Activated CD8-positive, alpha-beta memory T cell treated with anti-CD3 and anti-CD28 coated beads, Interleukin-2, amount 50 U/mL, for 1 hour (primary cell): Measurements from ENCODE around the gene NIM1K.
"Not testable (repeated sequence)": the region's sequence is repeated elsewhere in the genome, so short reads cannot be mapped to it uniquely, and the experiment has no call there.

Experiments
- DNase-seq: peaks from one replicate; pipeline ENCODE4 v3.0.0-alpha.2; 2020; ENCODE audit errors: extremely low read depth

Gene NIM1K

DNA sequence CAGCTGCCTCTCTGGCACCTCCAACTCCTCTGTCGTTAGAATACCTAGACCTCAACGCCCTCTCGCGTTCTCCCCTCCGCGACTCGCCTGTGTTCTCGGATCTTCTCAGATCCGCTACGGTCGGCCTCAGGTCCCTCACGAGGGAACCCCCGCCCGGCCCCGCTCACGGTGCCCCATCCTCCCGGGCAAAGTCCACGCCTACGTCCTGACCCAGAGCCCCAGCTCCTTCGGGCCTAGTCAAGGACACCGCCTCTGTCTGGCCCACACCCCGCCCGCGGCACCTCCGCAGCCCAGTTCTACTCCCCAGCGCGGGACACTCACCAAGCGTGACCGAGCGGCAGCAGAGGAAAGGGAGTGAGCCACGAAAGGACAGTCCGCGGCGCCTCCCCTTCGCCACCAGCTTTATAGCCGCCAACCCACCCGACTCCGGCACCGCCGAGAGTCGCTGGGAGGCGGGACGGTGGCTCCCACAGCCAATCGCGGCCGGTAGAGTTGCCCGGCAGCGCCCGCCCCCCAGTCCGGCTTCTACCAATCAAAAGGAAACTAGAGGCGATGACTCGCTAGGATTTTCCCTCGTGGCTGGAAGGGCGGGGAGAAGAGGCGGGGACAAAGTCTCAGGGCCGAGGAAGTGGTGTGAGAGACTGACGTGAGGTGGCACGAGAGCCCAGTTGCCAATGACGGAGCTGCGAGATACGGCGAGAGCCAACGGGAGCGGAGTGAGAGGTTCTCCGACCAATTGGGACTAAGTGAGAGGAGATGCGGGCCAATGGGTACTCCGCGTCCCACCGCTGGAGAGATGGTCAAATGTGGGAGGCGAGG, 121.2 kb downstream of the NIM1K start, which contains the start of gene HMGCS1:
TSS of gene HMGCS1 (minus strand) at position 378 of the 819 bp plus-strand sequence. CDS start 14,447 bp downstream, outside the sequence.
- peak; percentile 96 for DNase-seq

DNA sequence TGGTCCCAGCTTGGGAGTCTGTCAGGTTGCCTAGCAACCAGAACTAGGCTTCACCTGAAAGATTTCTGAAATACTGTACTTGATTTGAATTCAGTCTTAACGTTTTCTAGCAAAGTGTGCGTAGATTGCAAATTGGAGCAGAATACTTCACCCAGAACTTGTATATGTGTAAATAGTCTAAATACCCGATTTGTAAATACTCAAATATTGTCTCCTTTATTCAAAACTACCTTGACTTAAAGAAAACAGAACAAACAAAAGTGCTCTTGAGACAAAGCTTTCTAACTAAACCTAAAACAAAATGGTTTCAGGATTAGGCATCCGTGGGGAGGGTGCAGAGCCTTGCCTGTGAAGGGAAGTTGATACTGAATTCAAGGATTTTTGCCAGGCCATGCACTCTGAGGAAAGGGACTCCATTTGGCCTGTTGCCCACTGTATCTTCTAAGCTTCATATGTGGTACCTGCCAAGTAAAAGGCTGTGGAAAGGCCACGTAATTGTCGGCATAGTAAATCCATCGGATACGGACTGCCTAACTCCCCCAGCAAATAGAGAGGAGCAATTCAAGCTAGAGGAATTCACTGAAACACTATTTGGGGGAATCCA, 121.9 kb downstream of the NIM1K start:
- DNase-seq = no peak

DNA sequence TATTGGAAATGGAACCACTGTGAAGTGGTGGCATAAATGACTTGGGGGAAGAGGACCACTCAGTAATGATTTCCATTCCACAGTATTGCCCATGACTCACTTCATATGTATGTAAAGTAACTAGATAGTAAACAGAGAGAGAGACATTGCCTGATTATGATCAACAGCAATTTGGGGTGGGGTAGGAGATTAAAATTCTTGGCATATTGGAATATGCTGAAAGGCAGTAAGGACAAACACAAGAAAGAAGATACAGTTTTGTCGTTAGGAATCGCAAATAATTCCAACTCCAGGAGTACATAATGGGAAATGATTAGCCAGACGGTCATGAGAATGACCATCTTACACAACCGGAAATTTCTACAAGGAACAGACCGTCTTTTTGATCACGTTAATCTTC, 122.7 kb downstream of the NIM1K start:
- DNase-seq = no peak

DNA sequence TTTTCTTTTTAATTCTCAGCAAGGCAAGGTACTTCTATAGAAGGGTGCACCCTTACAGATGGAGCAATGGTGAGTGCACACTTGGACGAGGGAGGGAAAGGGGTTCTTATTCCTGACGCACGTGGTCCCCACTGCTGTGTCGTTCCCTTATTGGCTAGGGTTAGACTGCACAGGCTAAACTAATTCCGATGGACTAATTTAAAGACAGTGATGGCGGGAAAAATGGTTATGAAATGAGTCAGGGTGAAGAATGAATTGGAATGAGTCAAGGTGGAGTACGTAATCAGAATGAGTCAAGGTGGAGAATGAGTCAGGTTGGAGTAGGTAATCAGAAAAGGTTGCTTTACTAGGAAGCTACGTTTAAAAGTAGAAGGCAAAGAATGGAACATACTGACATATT, 123.2 kb downstream of the NIM1K start:
- no peak for DNase-seq

DNA sequence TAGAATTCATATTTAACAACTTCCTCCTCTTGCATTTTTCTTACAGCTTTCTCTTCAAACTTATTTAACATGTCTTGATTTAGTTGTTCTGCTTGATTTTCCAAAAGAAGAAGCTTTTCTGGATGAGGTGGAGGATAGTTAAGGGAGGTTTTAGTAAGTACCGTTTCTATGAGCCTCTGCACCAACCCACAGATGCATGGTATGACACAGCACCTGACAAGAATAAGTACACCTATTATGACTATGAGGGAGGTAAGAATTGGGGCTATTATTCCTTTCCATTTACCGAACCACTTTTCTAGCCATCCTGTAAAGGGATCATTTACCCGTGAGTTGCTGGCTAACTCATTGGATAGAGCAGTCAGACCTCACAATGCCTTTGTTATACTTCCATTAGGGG, 123.7 kb downstream of the NIM1K start:
- no peak for DNase-seq

DNA sequence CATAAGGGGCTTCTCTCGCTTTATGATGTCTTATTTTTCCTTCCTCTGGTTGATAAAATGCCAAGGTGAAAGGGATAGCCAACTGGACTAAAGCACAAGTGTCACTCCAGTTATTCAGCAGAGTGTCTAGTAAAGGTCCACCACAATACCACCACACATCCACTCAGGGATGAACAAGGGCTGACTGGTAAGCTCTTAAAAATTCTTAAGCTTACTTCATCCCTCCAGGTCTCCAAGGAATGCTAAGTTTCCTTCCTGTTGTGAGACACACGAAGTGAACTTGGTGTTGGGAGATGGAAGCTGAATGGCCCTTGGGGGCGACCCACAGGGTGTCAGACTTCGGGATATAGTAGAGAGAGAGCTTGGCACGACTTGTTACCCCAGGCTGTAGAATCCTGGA, 124.4 kb downstream of the NIM1K start:
- DNase-seq = no peak

DNA sequence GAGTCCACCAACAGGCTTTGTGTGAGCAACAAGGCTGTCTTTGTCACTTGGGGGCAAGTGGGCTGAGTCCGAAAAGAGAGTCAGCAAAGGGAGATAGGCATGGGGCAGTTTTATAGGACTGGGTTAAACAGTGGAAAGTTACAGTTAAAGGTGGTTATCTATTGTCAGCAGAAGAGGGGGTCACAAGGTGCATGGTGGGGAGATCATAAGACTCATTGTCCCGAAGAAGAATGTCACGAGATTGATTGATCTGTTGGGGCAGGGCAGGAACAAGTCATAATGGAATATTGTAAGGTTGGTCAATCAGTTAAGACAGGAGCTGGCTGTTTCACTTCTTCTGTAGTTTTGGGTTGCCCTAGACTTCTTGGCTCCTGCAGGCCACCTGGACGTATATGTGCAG, 128.8 kb downstream of the NIM1K start:
- no peak for DNase-seq

DNA sequence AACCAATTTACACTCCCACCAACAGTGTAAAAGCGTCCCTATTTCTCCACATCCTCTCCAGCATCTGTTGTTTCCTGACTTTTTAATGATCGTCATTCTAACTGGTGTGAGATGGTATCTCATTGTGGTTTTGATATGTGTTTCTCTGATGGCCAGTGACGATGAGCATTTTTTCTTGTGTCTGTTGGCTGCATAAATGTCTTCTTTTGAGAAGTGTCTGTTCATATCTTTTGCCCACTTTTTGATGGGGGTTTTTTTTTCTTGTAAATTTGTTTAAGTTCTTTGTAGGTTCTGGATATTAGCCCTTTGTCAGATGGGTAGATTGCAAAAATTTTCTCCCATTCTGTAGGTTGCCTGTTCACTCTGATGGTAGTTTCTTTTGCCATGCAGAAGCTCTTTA, 131.5 kb downstream of the NIM1K start:
- not testable (repeated sequence) for DNase-seq

DNA sequence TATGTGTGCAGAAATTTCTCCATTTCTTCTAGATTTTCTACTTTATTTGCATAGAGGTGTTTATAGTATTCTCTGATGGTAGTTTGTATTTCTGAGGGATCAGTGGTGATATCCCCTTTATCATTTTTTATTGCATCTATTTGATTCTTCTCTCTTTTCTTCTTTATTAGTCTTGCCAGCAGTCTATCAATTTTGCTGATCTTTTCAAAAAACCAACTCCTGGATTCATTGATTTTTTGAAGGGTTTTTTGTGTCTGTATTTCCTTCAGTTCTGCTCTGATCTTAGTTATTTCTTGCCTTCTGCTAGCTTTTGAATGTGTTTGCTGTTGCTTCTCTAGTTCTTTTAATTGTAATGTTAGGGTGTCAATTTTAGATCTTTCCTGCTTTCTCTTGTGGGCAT, 133.6 kb downstream of the NIM1K start:
- not testable (repeated sequence) for DNase-seq
